Liver (tissue), 9 donors: ENCODE measurements around the gene CST3. TPM values are rescaled to one million over a fixed set of nuclear protein-coding genes. Genes with fewer than 3 reads are reported as not detected.

Experiments used
- DNase-seq: peaks from one replicate; pipeline ENCODE4 v3.0.0-alpha.2; 2017; ENCODE audit warnings: low spot score
- H3K27ac ChIP-seq, 2 donors: one replicate each; pipeline ENCODE4 v1.7.0; 2013; ENCODE audit warnings: inconsistent platforms in 2 of 2, low read length in 2 of 2, control low read depth in 1 of 2, low read depth in 1 of 2, mild to moderate bottlenecking in 1 of 2
- H3K27me3 ChIP-seq, 4 donors: one replicate each; pipeline versions ENCODE4 v1.6.1 to v1.7.0; 2013; ENCODE audit warnings: low read length in 3 of 4, inconsistent platforms in 1 of 4, mild to moderate bottlenecking in 1 of 4, moderate library complexity in 1 of 4; ENCODE audit not compliant: control insufficient read depth in 4 of 4, insufficient read depth in 4 of 4
- H3K36me3 ChIP-seq, 4 donors: one replicate each; pipeline versions ENCODE4 v1.6.1 to v1.7.0; 2013; ENCODE audit warnings: low read length in 3 of 4, mild to moderate bottlenecking in 3 of 4, low read depth in 1 of 4, moderate library complexity in 1 of 4; ENCODE audit not compliant: control insufficient read depth in 4 of 4, insufficient read depth in 3 of 4
- H3K4me1 ChIP-seq, 4 donors: one replicate each; pipeline versions ENCODE4 v1.6.1 to v1.7.0; 2013; ENCODE audit warnings: low read length in 3 of 4, mild to moderate bottlenecking in 3 of 4, moderate library complexity in 1 of 4; ENCODE audit not compliant: control insufficient read depth in 4 of 4, insufficient read depth in 4 of 4
- H3K4me3 ChIP-seq, 3 donors: one replicate each; pipeline versions ENCODE4 v1.6.1 to v1.7.0; 2013; ENCODE audit warnings: low read length in 3 of 3, control low read depth in 1 of 3, low read depth in 1 of 3, mild to moderate bottlenecking in 1 of 3
- H3K9ac ChIP-seq, 2 donors: one replicate each; pipeline ENCODE4 v1.7.0; 2013; ENCODE audit warnings: low read length in 2 of 2, mild to moderate bottlenecking in 2 of 2, moderate library complexity in 2 of 2, control low read depth in 1 of 2, low read depth in 1 of 2
- H3K9me3 ChIP-seq, 4 donors: one replicate each; pipeline versions ENCODE4 v1.6.1 to v1.7.0; 2013; ENCODE audit warnings: low read length in 3 of 4; ENCODE audit not compliant: control insufficient read depth in 4 of 4
- CTCF ChIP-seq: fragments of 150-350 bp; IDR thresholded peaks from 2 replicates; pipeline ENCODE4 v1.5.1; 2017; ENCODE audit warnings: improper control_type of control experiment, low read depth, low read length; ENCODE audit not compliant: missing input control
- EGR1 ChIP-seq, 2 donors: IDR thresholded peaks; 2 replicates each; pipeline ENCODE4 v1.6.1; 2016 to 2018; ENCODE audit warnings: antibody characterized with exemption in 2 of 2, low read depth in 2 of 2
- HNF4A ChIP-seq, 2 donors: conservative IDR thresholded peaks; 2 replicates each; pipeline ENCODE4 v1.6.1; 2016; ENCODE audit warnings: antibody characterized with exemption in 2 of 2, mild to moderate bottlenecking in 2 of 2
- HNF4G ChIP-seq: IDR thresholded peaks from 2 replicates; pipeline ENCODE4 v1.6.1; 2016; ENCODE audit warnings: antibody characterized with exemption
- JUND ChIP-seq, 2 donors: IDR thresholded peaks; 2 replicates each; pipeline ENCODE4 v1.6.1; 2016; ENCODE audit warnings: antibody characterized with exemption in 2 of 2
- MAX ChIP-seq: IDR thresholded peaks from 2 replicates; pipeline ENCODE4 v1.6.1; 2016; ENCODE audit warnings: antibody characterized with exemption
- NR2F2 ChIP-seq: IDR thresholded peaks from 2 replicates; pipeline ENCODE4 v1.6.1; 2016; ENCODE audit warnings: antibody characterized with exemption
- RAD21 ChIP-seq, 2 donors: IDR thresholded peaks; 2 replicates each; pipeline ENCODE4 v1.6.1; 2016; ENCODE audit warnings: antibody characterized with exemption in 2 of 2, mild to moderate bottlenecking in 2 of 2
- REST ChIP-seq: IDR thresholded peaks from 2 replicates; pipeline ENCODE4 v1.6.1; 2016; ENCODE audit warnings: antibody characterized with exemption, mild to moderate bottlenecking
- RXRA ChIP-seq, 2 donors: IDR thresholded peaks; 2 replicates each; pipeline ENCODE4 v1.6.1; 2017 to 2018; ENCODE audit warnings: antibody characterized with exemption in 2 of 2, mild to moderate bottlenecking in 1 of 2
- SP1 ChIP-seq: IDR thresholded peaks from 2 replicates; pipeline ENCODE4 v1.6.1; 2018; ENCODE audit warnings: antibody characterized with exemption, mild to moderate bottlenecking
- TAF1 ChIP-seq: conservative IDR thresholded peaks from 2 replicates; pipeline ENCODE4 v1.6.1; 2016; ENCODE audit warnings: antibody characterized with exemption, mild to moderate bottlenecking
- YY1 ChIP-seq: IDR thresholded peaks from 2 replicates; pipeline ENCODE4 v1.6.1; 2016; ENCODE audit warnings: antibody characterized with exemption, mild to moderate bottlenecking
- WGBS: extraction: QIAGEN DNeasy Blood & Tissue Kit; methylation state at CpG from one replicate; pipeline ENCODE4 v1.1.7; 2013; 5-methylcytosine and 5-hydroxymethylcytosine counted together
- polyA plus RNA-seq, 2 donors: library from polyadenylated mRNA; stranded (reverse) in 1 of 2; unstranded in 1 of 2; fragments of 200-250 nt in 1 of 2; fragments of >200 nt in 1 of 2; fragmentation: Nextera tagmentation in 1 of 2; extraction: Ambion mirVana in 1 of 2; gene quantifications; one replicate each; pipeline versions ENCODE4 v1.2.1 to v1.2.3, GENCODE V29; 2013 to 2015
- total RNA-seq, 2 donors: library from RNA; depleted of rRNA; stranded (reverse); fragments of >200 nt; gene quantifications; one replicate each; pipeline ENCODE4 v1.2.3, GENCODE V29; 2014
- donor health status: healthy.
- donor health status: healthy.
- donor health status: healthy.
- donor health status: healthy.
- donor health status: healthy.

The CST3 gene
- total and polyA plus RNA-seq, 4 donors: 153 to 1,712 (median 513) TPM

- Histone ChIP-seq H3K4me1 (peaks cover 13 to 28% (median 18%) of the 10 kb centered on the region in 4 donors), H3K27ac (no peak overlapping the region)
Measured at GRCh38 chr20:23639490-23639958, 1.8 kb upstream of the CST3 start.

GRCh38 chr20:23638309-23638708 is 554 bp upstream of the CST3 start:
- Histone ChIP-seq H3K9ac (no peak overlapping the region), H3K4me3 (no peak overlapping the region), H3K36me3 (peaks cover 0 to 7% (median 4%) of the 10 kb centered on the region in 4 donors), H3K9me3 (no peaks in the 10 kb centered on the region), H3K27ac (no peak overlapping the region), H3K4me1 (peaks cover 13 to 28% (median 22%) of the 10 kb centered on the region in 4 donors), H3K27me3 (no peaks in the 10 kb centered on the region)
- no peak for TF ChIP-seq CTCF
- no peak for TF ChIP-seq RAD21 (IDR thresholded peaks at IDR 0.05)
- TF ChIP-seq JUND (IDR thresholded peaks at IDR 0.05): no peak
- no peak for TF ChIP-seq REST
- TF ChIP-seq RXRA (IDR thresholded peaks at IDR 0.05): no peak
- no peak for TF ChIP-seq MAX
- no peak for TF ChIP-seq NR2F2
- TF ChIP-seq SP1: no peak
- no peak for TF ChIP-seq HNF4G
- no peak for TF ChIP-seq EGR1 (IDR thresholded peaks at IDR 0.05; ENCODE audit: low read depth in 2 of 2)
- no peak for DNase-seq
- WGBS: 83% methylated on average over 9 of the region's 9 CpGs

More at GRCh38 chr20:23639490-23639958, 1.8 kb upstream of the CST3 start:
- 79% methylated on average over 8 of the region's 8 CpGs for WGBS
- Histone ChIP-seq H3K4me3 (no peak overlapping the region), H3K9ac (no peak overlapping the region), H3K9me3 (no peaks in the 10 kb centered on the region), H3K36me3 (no peaks in the 10 kb centered on the region), H3K27me3 (no peaks in the 10 kb centered on the region)
- no peak for TF ChIP-seq TAF1
- no peak for TF ChIP-seq HNF4A (conservative IDR thresholded peaks at IDR 0.05)
- no peak for TF ChIP-seq SP1
- no peak for TF ChIP-seq YY1
- TF ChIP-seq JUND (IDR thresholded peaks at IDR 0.05): no peak
- no peak for TF ChIP-seq RXRA (IDR thresholded peaks at IDR 0.05)
- DNase-seq: no peak

GRCh38 chr20:23636908-23637281 is 860 bp downstream of the CST3 start:
- Histone ChIP-seq H3K9ac (peak overlapping the region; percentile 56 to 57), H3K4me3 (peak overlapping the region; percentile 81 to 82 (median 81)), H3K36me3 (peaks cover 3 to 20% (median 10%) of the 10 kb centered on the region in 4 donors), H3K27me3 (no peaks in the 10 kb centered on the region), H3K9me3 (no peaks in the 10 kb centered on the region), H3K4me1 (peaks cover 13 to 32% (median 21%) of the 10 kb centered on the region in 4 donors), H3K27ac (peak overlapping the region; percentile 89 to 92)
- TF ChIP-seq HNF4A (conservative IDR thresholded peaks at IDR 0.05): no peak
- TF ChIP-seq YY1: peak; percentile 20
- no peak for TF ChIP-seq EGR1 (IDR thresholded peaks at IDR 0.05; ENCODE audit: low read depth in 2 of 2)
- TF ChIP-seq JUND (IDR thresholded peaks at IDR 0.05): no peak
- DNase-seq: no peak
- WGBS: 19% methylated on average over 4 of the region's 4 CpGs
